GM21367 (cell line): Measurements from ENCODE around the gene RAPSN.

Experiments used
- ATAC-seq: cut with Tn5 transposase; IDR thresholded peaks from one replicate; pipeline ENCODE4 v1.9.1; 2021; ENCODE audit not compliant: unreplicated experiment

Gene RAPSN

DNA sequence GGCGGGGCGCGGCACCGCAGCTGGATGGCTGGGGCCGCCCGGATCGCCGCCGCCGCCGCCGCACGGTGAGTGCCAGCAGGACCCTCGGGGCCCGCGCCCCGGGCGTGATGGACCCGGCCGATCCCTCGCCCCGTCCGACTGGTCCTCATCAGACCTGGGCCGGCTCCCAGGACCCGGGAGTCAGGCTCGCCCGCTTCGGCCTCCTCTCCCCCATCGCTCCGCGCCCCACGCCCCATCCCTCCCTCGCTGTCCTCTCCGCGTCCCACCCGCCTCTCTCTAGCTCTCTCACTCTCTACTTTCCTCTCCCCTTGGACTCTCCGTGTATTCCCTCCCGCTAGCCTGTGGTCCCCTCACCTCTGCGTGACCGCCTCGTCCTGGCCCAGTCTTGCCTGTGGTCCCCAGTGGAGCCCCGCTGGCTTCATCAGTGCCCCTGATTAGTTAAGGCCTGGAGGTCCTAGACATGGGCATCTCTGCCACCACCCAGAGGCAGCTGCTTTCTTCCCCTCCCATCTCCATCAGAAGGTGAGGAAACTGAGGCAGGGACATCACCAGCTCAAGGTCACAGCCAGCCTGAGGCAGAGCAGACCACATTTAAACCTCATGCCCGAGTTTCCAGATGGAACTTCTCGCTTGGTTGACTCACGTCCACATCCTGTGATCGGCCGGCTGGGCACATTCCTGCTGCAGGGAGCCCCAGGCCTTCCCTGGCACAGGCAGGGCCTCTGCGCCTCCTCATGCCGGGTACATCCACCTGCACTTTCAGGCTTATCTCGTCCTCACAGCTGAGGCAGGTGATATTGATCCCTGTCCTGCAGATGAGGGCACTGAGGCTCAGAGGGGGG, 40.1 kb downstream of the RAPSN start:
- no peak for ATAC-seq

DNA sequence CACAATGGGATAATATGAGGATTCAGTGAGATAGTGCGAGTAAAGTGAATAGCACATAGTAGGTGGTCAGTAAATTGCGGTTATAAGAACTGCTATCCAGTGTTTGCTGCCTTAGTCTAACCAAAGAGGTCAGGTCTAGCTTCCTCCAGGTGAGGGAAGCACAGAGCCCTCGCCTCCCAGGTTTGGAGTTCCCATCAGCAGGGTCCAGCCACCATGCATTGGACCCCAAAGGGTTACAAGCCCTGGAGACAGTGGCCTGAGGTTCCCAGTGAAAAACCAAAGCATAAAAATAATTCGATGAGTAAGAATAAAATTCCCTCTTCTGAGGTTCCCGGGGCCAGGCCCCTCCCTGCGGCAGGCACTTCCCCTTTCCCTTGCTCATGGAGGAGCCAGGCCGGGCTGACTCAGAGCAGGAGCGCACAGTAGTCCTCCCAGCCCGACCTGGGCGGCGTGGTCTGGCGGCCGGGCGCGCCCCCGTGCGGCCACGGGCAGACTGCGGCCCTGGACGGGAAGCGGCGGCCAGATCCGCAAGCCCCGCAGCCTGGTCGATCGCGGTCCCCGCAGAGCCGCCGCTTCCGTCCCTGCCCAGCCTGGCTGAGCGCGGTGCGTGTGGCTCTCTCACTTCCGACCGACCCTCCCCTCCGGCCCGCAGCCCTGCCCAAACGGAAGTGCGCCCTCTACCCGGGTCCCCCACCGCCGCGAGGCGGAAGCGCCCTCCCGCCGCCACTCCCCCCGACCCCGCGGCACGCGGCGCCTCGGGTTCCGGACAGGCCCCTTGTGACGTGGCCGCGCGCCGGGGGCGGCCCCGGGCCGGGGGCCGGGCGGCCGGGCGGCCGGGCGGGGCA, 41.0 kb downstream of the RAPSN start, which contains the start of gene SLC39A13:
Gene SLC39A13, plus strand, starts transcription at position 845 of the 845 bp plus-strand sequence. CDS start 1,505 bp downstream, outside the sequence.
- peak; percentile 77 for ATAC-seq

DNA sequence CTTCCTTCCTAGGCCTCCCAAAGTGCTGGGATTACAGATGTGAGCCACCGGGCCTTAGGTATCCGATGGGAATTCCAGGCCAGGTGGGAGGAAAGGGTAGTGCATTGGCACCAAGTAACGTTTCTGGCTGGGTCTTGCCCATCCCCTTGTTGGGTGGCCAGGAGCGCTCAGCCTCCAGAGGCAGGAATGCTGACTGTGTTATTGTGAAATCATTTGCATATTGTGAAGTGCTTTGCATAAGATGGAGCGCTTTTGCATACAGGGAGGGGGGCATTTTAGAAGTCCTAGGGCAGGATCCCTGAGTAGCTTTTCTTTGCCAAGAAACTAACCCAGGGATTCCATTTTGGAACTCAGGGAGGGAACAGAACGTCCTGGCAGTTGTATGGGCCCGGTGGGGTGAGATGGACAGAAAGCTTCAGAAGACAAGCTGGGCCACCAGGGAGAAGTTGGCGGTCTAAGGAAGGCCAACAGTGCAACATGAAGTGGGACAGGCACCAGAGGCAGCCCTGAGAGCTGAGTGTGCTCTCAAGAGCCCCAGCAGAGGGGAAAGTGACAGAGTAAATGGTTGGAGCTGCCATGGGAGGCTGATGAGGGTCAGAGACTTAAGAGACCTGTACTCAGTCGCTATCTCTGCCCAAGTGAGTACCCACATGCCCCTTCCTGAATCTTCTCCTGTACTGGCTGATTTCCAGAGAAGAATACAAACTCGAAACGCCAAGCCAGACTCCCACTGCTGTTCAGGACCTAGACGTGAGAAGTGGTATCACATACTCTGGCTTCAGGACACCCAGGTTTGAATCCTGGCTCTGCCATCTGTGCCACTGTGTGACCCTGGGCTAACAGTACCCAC, 41.8 kb downstream of the RAPSN start:
- ATAC-seq, result no peak

DNA sequence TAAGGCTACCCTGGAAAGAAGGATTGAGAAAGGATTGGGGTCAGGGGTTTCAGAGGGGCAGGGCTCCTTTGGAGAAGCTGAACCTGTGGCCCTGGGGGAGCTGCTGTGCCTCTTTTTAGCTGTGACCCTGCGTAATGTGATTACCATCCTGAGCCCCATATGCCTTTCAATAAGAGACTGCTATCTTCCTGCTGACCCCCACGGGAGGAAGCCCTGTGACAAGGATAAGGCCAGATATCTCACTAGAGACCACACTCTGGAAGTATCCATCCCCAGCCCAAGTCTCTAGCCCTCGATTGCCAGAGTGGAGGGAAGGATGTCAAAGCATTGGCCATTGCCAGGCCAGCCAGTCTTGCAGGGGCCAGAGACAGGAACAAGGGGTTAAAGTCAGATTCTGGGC, 45.4 kb downstream of the RAPSN start:
- ATAC-seq, result no peak

DNA sequence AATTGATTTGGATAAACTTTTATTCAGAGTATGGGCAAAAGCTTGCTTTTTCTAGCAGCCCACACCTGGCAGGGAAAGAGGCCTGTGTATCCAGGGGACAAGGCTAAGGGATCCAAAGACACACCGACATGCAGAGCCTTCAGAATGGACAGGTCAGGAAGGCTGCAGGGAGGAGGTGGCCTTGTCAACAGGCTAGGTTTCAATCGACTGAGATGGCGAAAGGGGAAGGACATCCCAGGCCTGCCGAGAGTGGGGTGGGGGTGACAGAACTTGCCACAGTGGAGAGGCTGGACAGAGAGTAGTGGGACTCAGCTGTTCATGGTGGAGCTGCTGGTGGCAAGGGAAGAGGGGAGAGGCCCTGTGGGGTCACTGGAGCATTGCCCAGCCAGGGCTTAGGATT, 45.8 kb downstream of the RAPSN start:
- ATAC-seq, result no peak

DNA sequence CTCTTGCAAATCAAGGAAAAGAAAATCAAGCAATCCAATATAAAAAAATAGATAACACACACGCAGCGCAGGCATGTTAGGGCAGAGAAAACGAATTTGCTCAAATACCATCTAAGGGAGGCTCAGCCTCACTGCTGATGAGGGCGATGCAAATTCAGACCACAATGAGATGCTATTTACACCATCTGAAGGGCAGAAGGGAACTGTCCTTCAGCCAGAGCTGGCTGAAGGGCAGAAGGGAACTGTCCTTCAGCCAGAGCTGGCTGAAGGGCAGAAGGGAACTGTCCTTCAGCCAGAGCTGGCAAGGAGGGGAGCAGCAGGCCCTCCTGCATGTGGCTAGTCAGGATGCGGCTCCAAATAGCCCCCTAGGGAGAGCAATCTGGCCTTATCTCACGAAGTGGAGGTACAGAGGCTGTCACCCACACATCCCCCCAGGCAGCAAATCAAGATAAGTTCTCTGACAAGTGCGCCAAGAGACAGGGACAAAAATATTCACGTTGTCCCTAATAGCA, 48.1 kb downstream of the RAPSN start:
- ATAC-seq, result peak; percentile 63

DNA sequence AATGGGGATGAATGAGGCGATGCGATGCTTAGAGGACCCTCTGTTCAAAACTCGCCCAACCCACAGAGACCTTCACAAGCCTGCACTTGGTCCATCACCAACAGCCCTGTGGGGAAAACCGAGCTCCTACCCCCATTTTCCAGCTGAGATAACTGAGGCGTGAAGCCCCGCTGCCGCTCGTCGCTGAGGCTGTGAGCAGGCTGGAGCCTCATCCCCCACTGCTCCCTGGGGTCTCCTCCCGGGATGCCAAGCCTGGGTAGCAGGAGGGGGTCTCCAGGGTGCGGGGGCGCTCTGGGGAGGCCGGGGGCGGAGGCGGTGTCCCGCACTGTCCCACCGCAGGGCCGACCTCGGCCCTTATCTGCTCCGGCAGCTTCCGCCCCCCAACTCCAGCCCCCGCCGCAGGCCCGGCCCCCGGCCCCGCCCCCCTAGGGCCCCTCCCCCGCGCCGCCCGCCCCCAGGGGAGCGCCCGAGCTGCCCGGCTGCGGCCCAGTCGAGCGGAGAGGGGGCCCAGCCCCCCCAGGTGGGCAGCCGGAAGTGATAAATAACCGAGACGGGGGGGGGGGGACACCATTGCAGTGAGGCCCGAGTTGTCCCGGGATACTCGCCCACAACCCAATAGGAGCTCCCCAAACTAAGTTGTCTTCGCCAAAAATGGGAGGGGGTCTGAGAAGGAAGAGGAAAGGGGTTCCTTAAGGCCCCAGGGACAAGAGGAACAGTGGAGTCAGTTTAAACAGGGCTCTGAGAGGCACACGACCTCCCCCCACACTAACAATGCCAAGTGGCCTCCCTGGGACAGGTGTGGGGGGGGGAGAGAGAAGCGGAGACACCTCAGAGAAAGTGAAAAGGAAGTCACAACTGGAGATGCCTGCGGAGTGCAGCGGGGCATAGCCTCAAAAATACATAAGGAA, 48.8 kb downstream of the RAPSN start:
- peak; percentile 17 for ATAC-seq

DNA sequence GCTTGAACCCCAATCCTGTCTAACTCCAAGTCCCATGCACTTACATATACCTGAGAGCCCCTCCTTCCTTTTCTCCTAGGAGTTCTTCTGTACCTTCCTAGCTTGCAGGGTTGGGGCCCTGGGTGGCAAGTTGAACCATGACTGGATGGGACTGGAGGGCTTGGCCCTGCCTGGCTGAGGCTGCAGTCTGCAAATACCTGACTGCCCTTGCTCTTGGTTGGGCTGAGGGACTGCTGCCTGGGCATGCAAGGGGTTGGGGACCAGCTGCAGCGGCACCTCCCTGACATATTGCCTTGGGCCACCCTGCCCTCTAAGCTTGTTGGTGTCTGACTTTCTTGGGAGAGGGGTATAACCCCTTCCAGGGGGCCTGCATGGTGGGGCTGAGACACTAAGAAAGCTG, 50.4 kb downstream of the RAPSN start:
- ATAC-seq, result no peak

DNA sequence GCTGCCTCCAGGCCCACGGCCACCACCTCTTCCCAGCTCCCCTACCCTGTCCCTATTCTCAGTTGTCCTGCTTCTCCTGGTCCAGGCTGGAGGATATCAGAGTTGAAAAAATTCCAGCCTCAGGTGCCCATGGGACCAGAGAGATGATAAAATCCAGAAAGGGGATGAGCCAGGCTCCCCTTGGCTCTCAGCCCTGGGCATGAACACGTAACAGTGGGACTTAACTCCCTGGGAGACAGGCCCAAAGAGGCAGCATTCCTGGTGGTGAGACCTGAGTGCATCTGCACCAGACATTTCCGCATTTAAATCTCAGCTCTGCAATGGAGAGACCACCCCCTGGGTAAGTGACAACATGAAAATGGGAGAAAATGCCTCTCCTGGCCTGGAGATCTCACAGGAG, 50.9 kb downstream of the RAPSN start:
- ATAC-seq, result no peak

DNA sequence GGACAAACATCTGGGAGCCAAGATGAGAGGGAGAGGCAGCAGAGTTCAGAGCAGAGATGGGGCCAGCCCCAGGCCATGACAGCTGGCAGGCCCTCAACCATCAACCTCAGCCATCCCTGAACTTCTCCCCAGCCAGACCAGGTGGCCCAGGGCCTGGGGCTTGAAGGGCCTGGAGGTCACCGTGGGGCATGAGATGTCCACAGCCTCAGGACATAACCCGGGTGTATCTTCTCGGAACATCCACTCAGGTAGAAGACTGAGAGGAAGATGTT, 53.0 kb downstream of the RAPSN start:
- no peak for ATAC-seq

DNA sequence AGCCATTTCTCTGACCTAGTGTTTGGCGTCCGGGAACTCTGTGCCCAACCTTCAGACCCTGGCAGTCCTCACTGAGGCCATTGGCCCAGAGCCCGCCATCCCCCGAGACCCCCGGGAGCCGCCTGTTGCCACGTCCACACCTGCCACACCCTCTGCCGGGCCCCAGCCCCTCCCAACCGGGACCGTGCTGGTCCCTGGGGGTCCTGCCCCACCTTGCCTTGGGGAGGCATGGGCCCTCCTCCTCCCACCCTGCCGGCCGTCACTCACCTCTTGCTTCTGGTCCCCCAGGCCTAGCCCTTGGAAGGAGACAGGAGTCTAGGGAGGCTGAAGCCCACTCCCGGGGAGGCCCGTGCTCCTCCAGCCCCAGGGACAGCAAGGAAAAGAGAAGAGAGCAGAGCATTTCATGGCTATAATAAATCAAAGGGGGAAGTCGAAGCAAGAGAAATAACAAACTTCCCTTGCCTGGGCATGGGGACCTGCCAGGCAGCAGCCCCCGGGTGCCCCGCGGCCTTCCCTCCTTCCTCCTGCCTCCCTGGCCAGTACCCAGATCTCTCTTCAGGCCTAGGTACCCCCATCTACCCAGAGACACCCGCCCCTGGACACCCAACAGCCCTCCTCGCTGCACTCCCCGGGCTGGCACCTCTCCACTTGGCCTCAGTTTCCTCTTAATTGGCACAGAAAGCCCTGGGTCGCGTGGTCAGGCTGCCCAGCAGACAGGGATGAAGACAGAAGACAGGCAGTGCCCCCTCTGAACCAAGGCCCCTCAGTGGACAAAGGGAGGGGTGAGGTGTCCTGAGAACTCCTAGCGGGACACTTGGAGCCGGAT, 53.5 kb downstream of the RAPSN start:
- no peak for ATAC-seq

DNA sequence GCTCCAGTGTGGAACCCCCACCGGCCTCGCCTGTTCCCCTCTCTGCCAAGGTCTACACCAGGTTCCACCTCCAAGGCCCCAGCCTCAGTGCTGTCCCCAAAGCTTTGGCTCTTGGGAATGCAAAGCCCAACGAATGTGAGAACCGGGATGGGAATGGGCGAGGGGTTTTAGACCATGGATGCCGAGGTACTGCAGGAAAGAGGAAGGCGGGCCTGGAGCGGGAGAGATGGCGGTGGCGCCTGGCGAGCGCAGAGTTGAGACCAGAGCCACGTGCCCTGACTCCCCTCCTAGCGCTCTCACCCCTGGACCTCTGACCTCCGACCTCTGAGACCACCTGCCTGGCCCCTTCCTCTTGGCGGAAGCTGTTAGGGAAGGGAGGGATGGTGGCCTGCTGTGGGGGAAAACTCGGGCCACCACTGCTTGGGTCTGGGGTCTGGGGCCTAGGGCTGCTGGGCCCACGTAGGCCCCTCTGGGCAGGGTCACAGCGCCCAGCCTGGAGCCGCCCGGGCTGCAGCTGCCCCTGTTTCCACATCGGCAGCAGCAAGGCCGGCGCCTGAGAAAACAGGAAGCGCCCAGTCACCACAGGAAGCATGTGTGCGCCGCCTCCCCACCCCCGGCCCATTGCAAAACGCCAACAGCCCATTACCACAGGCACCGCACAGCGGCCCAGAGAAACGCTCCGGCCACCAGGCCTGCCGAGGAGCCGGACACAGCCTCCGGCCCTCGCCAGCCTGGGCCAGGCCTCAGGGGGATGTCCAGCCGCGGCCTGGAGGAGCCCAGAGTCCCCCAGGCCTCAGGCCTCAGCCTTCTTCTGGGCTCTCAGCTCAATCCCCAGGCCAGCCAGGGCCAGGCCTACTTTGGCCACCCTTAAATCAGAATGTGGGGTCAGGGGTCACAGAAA, 54.4 kb downstream of the RAPSN start:
- ATAC-seq, result no peak

DNA sequence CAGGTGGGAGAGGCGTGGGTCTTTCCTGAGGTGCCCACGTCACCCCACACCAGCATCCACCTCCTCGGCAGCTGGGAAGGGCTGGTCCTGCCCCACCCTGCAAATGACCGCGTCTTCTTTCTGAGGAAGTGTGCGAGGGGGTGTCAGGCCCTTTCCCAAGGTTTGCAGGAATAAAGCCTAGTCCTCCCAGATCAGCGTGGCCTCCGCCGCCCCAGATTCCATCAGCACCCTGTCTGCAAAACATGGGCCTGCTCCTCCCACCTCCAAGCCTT, 55.0 kb downstream of the RAPSN start:
- no peak for ATAC-seq

DNA sequence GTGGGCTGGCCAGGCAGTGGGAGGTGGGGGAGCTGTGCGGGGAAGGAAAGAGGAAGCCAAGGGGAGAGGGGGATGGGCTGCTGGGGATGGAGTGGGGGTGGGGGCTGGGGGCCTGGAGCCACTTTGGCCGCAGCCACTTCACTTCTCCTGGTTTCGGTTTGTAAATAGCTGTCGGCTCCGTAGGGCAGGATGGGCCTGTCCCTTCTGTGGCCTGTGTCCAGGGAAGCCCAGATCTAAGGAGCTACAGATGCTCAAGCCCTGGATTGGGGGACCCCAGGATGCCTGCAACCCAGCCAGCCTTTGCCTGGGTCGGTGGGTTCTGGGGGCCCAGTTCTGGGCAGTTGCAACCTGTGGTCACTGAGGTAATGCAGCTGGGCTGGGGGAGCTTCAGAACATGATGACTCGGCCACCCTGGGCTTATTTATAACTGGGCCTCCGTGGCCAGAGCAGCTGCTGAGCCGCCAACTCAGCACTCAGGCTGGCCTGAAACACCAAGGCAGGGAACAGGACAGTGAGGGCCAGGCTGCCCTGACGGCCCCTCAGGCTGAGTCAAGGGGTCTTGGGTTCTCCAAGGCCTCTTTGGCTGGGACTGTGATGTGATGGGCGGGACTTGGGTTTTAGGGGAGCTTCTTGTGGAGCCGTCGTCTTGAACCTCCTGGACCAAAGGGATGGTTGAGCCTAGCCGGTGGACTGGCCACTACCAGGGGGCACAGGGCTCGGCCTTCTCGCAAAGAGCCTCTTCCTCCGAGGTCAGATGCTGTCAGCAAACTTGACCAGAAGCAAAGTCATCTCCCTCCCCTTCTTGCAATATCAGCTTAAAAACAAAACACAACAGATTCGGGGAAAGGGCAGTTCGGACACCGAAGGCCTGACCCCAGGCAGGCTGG, 55.5 kb downstream of the RAPSN start:
- ATAC-seq, result no peak

DNA sequence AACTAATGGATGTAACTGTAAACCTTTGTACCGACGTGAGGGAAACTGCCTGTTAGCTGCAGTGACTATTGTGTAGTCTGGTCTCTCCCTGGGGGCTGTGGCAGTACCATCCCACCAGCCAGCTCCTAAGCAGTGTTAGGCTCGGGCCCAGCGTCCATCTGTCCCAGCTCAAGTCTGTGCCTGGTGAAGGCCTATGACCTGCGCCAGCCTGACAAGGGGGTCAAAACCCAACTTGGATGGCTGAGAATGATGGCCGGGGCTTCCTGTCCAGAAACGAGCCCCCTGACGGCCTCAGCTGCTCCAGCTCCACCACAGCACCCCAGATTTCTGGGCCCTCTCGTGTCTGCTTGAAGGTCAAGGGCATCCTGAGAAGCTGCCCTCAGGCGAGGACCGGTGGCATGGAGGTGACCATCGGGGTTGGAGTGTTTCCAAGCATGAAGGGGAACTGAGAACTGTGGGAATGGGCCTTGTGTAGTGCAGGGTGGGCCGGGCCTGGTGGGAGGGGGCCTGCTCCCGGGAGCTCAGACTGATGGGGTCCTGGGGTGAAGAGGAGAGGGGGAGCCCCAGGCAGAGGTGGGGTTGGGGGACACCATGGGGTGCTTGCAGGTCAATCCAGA, 56.3 kb downstream of the RAPSN start:
- ATAC-seq, result no peak

DNA sequence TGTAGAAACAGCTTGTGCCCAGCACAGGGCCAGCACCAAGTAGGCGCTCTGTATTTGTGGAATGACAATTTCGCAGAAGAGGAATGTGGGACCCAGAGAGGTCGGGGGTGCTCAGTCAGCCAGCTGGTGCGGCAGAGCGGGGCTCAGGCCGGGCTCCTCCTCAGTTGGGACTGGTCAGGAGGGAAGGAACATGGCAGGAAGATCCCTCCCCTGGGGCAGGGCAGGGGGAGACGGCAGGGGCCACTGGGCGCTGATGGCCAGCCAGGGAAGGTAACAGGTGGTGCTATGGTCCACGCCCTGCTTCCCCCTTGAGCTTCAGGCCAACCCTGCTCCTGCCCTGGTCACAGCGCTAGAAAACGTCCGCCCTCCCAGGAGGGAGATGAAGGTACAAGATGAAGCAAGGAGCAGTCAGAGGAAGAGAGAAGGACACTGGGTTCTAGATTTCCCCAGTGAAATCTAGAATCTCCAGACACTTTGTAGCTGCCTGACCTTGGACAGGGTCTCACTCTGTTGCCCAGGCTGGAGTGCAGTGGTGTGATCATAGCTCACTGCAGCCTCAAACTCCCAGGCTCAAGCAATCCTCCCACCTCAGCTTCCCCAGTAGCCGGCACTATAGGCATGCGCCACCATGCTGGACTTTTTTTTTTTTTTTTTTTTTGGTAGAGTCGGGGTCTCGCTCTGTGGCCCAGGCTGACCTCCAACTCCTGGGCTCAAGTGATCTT, 57.1 kb downstream of the RAPSN start:
- ATAC-seq, result no peak
